Measurements from ENCODE around the gene MILR1.
A peak's percentile ranks its signal among the peaks of the same experiment; 100 is the strongest.

Gene MILR1

GRCh38 chr17:64505340-64506200 lies 56.7 kb downstream of the MILR1 start:
- ChIA-PET CTCF (interaction anchor here (0.5 to 1.6 kb wide), 7 partner anchors 12 to 930 kb away, joined by 3 to 7 read pairs (median 3); no protein-coding TSS in a partner anchor), POLR2A (interaction anchor here (0.6 to 4.2 kb wide), 29 partner anchors 9 to 1859 kb away, joined by 3 to 146 read pairs (median 4); partner anchors contain the start of genes MAP3K3, POLG2 and SMURF2)
- 0 out of 2 replicates have a peak, but pooled peaks cover 4% of the 10 kb centered on the region for H3K4me1 ChIP-seq (ENCODE audit: control insufficient read depth, insufficient read depth, low read length)
- peak overlapping the region; percentile 94 for H3K27ac ChIP-seq (ENCODE audit: extremely low read depth, low read depth, low read length)
- H3K9me3 ChIP-seq (ENCODE audit: control insufficient read depth, insufficient read depth, low read depth, low read length) = no peaks in the 10 kb centered on the region
- H3K36me3 ChIP-seq (ENCODE audit: control insufficient read depth in 2 of 2, insufficient read depth in 1 of 2, low read length in 2 of 2) = peaks cover 45 to 67% of the 10 kb centered on the region in 2 experiments
- H3K4me3 ChIP-seq (ENCODE audit: low read depth, low read length) = peak overlapping the region; percentile 100
- peak; percentile 42; the same call in 1 of the 2 replicates for TF ChIP-seq PATZ1 (tag by site-specific recombination; IDR thresholded peaks at IDR 0.05)
- TF ChIP-seq MEIS1 (CRISPR knock-in tag; IDR thresholded peaks at IDR 0.05; ENCODE audit: borderline replicate concordance) = no peak
- TF ChIP-seq, protein P1, sequence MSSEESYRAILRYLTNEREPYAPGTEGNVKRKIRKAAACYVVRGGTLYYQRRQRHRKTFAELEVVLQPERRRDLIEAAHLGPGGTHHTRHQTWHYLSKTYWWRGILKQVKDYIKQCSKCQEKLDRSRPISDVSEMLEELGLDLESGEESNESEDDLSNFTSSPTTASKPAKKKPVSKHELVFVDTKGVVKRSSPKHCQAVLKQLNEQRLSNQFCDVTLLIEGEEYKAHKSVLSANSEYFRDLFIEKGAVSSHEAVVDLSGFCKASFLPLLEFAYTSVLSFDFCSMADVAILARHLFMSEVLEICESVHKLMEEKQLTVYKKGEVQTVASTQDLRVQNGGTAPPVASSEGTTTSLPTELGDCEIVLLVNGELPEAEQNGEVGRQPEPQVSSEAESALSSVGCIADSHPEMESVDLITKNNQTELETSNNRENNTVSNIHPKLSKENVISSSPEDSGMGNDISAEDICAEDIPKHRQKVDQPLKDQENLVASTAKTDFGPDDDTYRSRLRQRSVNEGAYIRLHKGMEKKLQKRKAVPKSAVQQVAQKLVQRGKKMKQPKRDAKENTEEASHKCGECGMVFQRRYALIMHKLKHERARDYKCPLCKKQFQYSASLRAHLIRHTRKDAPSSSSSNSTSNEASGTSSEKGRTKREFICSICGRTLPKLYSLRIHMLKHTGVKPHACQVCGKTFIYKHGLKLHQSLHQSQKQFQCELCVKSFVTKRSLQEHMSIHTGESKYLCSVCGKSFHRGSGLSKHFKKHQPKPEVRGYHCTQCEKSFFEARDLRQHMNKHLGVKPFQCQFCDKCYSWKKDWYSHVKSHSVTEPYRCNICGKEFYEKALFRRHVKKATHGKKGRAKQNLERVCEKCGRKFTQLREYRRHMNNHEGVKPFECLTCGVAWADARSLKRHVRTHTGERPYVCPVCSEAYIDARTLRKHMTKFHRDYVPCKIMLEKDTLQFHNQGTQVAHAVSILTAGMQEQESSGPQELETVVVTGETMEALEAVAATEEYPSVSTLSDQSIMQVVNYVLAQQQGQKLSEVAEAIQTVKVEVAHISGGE (tag by site-specific recombination; conservative IDR thresholded peaks at IDR 0.05; ENCODE audit: low read depth) = peak; percentile 25; the same call in 1 of the 2 replicates
- TF ChIP-seq ZNF791 (tag by site-specific recombination; IDR thresholded peaks at IDR 0.05) = no peak
- TF ChIP-seq ZNF214 (tag by site-specific recombination; IDR thresholded peaks at IDR 0.05; ENCODE audit: borderline replicate concordance) = no peak
- TF ChIP-seq ZNF24 (tag by site-specific recombination; IDR thresholded peaks at IDR 0.05) = 0 out of 2 replicates have a peak, but pooled peaks have one; percentile 33
- TF ChIP-seq, protein P2, sequence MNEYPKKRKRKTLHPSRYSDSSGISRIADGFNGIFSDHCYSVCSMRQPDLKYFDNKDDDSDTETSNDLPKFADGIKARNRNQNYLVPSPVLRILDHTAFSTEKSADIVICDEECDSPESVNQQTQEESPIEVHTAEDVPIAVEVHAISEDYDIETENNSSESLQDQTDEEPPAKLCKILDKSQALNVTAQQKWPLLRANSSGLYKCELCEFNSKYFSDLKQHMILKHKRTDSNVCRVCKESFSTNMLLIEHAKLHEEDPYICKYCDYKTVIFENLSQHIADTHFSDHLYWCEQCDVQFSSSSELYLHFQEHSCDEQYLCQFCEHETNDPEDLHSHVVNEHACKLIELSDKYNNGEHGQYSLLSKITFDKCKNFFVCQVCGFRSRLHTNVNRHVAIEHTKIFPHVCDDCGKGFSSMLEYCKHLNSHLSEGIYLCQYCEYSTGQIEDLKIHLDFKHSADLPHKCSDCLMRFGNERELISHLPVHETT (tag by site-specific recombination; IDR thresholded peaks at IDR 0.05) = peak; percentile 60; the same call in 1 of the 2 replicates
- no peak for TF ChIP-seq ZNF561 (tag by site-specific recombination; IDR thresholded peaks at IDR 0.05; ENCODE audit: borderline replicate concordance)
- no peak for TF ChIP-seq ZNF654 (tag by site-specific recombination; IDR thresholded peaks at IDR 0.05; ENCODE audit: low read depth)
- TF ChIP-seq ZNF280D (tag by site-specific recombination; IDR thresholded peaks at IDR 0.05) = no peak
- peak; percentile 93 for TF ChIP-seq YY2 (tag by site-specific recombination; IDR thresholded peaks at IDR 0.05)
- no peak for TF ChIP-seq ZNF174 (tag by site-specific recombination; IDR thresholded peaks at IDR 0.05)
- TF ChIP-seq ZNF354C (tag by site-specific recombination; IDR thresholded peaks at IDR 0.05; ENCODE audit: borderline replicate concordance, low read depth) = no peak
- peak; percentile 57; the same call in 1 of the 2 replicates for TF ChIP-seq MYNN (tag by site-specific recombination; IDR thresholded peaks at IDR 0.05; ENCODE audit: borderline replicate concordance)
- peak; percentile 27; the same call in 1 of the 2 replicates for TF ChIP-seq ZNF610 (tag by site-specific recombination; IDR thresholded peaks at IDR 0.05; ENCODE audit: borderline replicate concordance)
- TF ChIP-seq YY1 (tag by site-specific recombination; IDR thresholded peaks at IDR 0.05) = peak; percentile 95
- TF ChIP-seq, protein P3, sequence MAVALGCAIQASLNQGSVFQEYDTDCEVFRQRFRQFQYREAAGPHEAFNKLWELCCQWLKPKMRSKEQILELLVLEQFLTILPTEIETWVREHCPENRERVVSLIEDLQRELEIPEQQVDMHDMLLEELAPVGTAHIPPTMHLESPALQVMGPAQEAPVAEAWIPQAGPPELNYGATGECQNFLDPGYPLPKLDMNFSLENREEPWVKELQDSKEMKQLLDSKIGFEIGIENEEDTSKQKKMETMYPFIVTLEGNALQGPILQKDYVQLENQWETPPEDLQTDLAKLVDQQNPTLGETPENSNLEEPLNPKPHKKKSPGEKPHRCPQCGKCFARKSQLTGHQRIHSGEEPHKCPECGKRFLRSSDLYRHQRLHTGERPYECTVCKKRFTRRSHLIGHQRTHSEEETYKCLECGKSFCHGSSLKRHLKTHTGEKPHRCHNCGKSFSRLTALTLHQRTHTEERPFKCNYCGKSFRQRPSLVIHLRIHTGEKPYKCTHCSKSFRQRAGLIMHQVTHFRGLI (tag by site-specific recombination; IDR thresholded peaks at IDR 0.05) = no peak
- peak; percentile 10; the same call in 1 of the 2 replicates for TF ChIP-seq ZNF600 (tag by site-specific recombination; IDR thresholded peaks at IDR 0.05)
- 0 out of 2 replicates have a peak, but pooled peaks have one; percentile 9 for TF ChIP-seq ZNF629 (tag by site-specific recombination; IDR thresholded peaks at IDR 0.05)
- peak; percentile 20; the same call in 1 of the 2 replicates for TF ChIP-seq BCL11B (tag by site-specific recombination; IDR thresholded peaks at IDR 0.05; ENCODE audit: low read depth)
- TF ChIP-seq KLF8 (tag by site-specific recombination; IDR thresholded peaks at IDR 0.05) = peak; percentile 69
